Activated CD8-positive, alpha-beta memory T cell treated with anti-CD3 and anti-CD28 coated beads, Interleukin-2, amount 50 U/mL, for 48 hours (primary cell): Measurements from ENCODE around the gene HIVEP3.

Experiments
- DNase-seq: peaks from one replicate; pipeline ENCODE4 v3.0.0-alpha.2; 2020

The HIVEP3 gene

GRCh38 chr1:41891199-41891896 is 27.4 kb downstream of the HIVEP3 start:
- DNase-seq: peak; percentile 74

- DNase-seq: no peak
These were observed 27.9 kb downstream of the HIVEP3 start for GRCh38 chr1:41890825-41891198.

- no peak for DNase-seq
These were observed 29.0 kb downstream of the HIVEP3 start for GRCh38 chr1:41889506-41890414.

GRCh38 chr1:41888756-41889155 is 30.0 kb downstream of the HIVEP3 start:
- DNase-seq: no peak

- no peak for DNase-seq
These were observed 31.4 kb downstream of the HIVEP3 start for GRCh38 chr1:41887365-41887764.

- DNase-seq: no peak
These were observed 34.2 kb downstream of the HIVEP3 start for GRCh38 chr1:41884256-41885230.

- DNase-seq: no peak
These were observed 35.2 kb downstream of the HIVEP3 start for GRCh38 chr1:41883507-41883906.

GRCh38 chr1:41882486-41882885 is 36.2 kb downstream of the HIVEP3 start:
- no peak for DNase-seq

- DNase-seq: no peak
These were observed 36.6 kb downstream of the HIVEP3 start for GRCh38 chr1:41882068-41882477.

GRCh38 chr1:41880950-41881885 is 37.5 kb downstream of the HIVEP3 start:
- DNase-seq: no peak

- no peak for DNase-seq
These were observed 38.5 kb downstream of the HIVEP3 start for GRCh38 chr1:41880261-41880660.

- peak; percentile 13 for DNase-seq
These were observed 39.1 kb downstream of the HIVEP3 start for GRCh38 chr1:41879617-41880016.

- DNase-seq: peak; percentile 32
These were observed 39.8 kb downstream of the HIVEP3 start for GRCh38 chr1:41878911-41879310.

GRCh38 chr1:41878495-41878894 is 40.2 kb downstream of the HIVEP3 start:
- no peak for DNase-seq

- peak; percentile 36 for DNase-seq
These were observed 41.9 kb downstream of the HIVEP3 start for GRCh38 chr1:41876576-41877445.

- DNase-seq: peak; percentile 42
These were observed 43.2 kb downstream of the HIVEP3 start for GRCh38 chr1:41875487-41875886.

GRCh38 chr1:41874903-41875411 is 43.8 kb downstream of the HIVEP3 start:
- DNase-seq: peak; percentile 44

- DNase-seq: peak; percentile 35
These were observed 44.5 kb downstream of the HIVEP3 start for GRCh38 chr1:41874151-41874719.

GRCh38 chr1:41872074-41872473 is 46.6 kb downstream of the HIVEP3 start:
- peak; percentile 12 for DNase-seq

GRCh38 chr1:41870076-41870562 is 48.6 kb downstream of the HIVEP3 start:
- peak; percentile 53 for DNase-seq
